ENCODE data around the gene CENPX. TPM values are rescaled to one million over a fixed set of nuclear protein-coding genes. Genes with fewer than 3 reads are reported as not detected.

Gene CENPX
- total and polyA plus RNA-seq, 7 donors = 78.4 to 273 (median 164) TPM

DNA sequence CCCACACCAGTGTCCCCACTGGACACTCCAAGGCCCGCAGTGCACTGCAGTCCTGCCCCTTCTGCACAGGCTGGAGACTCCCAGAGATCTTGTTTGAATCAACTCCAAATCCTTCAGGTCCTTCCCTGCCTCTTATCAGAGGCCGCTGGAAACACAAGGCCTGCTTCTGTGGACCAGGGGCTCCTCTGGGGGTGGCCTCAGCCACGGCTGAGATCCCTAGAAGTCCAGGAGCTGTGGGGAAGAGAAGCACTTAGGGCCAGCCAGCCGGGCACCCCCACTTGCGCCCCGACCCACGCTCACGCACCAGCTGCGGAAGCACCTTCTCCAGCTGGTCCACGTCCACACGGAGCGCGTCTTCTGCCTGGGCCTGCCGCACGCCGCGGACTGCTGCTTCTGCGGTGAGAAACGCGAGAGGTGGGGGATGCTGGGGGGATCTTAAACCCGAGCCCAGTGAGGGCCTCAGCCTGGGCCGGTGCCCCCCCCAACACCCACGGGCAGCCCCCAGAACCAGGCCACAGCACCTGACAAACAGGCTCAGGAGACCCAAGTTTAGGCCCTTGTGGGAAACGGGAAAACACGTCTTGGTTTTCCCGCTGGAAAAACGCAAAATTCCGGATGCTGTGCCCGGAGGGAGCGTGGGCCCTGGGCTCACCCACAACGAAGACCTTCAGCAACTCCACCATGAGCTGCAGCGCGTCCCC is 3.5 kb downstream of the CENPX start:
- intact Hi-C loops (cut with DNase I) = no loop called here
- WGBS, 2 donors = 91 to 92% methylated on average over 33 of the region's 33 CpGs

DNA sequence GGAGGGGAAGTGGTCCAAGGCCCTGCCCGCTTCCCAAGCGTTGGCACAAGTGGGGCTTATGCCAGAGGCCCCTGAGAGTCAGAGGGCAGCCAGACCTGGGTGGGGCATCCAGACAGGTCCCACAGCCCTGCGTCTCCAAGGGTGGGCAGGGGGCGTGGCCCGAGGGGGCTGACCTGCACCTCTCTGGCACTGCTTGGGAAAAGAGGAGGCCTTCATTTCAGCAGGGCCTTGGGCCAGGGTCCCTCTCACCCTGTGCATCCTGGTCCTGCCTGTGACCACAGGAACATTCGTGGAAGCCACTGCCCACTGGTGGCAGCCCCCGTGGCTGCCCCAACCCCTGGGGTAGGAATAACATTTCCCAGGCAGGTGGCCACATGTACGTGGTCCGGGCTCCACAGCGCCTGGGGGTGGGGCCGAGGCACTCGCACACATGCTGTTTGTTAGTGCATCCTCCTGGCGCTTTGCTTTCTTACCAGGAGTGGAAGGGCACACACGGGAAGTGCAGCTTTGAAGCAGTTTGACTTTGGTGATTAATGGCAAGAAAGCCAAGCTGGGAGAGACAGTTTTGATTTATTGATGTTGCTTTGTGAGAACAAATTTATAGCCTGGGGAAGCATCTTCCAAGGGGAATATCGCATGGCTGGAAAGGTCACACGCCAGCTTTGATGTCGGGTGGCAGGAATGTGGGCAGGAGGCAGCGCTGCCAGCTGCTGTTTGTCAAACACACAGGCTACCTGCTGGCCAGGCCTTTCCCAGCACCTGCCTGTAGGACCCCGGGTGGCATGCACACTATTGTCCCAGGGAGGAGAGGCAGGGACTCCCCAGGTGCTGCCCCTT is 4.3 kb downstream of the CENPX start:
- Histone ChIP-seq H3K4me1 (peaks cover 0 to 39% (median 32%) of the 10 kb centered on the region in 4 donors), H3K27ac (no peak overlapping the region), H3K4me3 (no peak overlapping the region), H3K27me3 (no peaks in the 10 kb centered on the region), H3K9me3 (no peaks in the 10 kb centered on the region), H3K36me3 (peaks cover 0 to 18% (median 0%) of the 10 kb centered on the region in 4 donors)
- intact Hi-C loops (cut with DNase I) = no loop called here
- WGBS, 2 donors = 69 to 82% methylated on average over 19 of the region's 19 CpGs
- TF ChIP-seq POLR2AphosphoS5 (IDR thresholded peaks at IDR 0.05) (no peak), EP300 (IDR thresholded peaks at IDR 0.05) (no peak), POLR2A (IDR thresholded peaks at IDR 0.05) (no peak)
- TF ChIP-seq, protein P1, sequence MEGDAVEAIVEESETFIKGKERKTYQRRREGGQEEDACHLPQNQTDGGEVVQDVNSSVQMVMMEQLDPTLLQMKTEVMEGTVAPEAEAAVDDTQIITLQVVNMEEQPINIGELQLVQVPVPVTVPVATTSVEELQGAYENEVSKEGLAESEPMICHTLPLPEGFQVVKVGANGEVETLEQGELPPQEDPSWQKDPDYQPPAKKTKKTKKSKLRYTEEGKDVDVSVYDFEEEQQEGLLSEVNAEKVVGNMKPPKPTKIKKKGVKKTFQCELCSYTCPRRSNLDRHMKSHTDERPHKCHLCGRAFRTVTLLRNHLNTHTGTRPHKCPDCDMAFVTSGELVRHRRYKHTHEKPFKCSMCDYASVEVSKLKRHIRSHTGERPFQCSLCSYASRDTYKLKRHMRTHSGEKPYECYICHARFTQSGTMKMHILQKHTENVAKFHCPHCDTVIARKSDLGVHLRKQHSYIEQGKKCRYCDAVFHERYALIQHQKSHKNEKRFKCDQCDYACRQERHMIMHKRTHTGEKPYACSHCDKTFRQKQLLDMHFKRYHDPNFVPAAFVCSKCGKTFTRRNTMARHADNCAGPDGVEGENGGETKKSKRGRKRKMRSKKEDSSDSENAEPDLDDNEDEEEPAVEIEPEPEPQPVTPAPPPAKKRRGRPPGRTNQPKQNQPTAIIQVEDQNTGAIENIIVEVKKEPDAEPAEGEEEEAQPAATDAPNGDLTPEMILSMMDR (IDR thresholded peaks at IDR 0.05) = no peak
- DNase-seq = no peak

More for the DNA sequence above, 3.5 kb downstream of the CENPX start:
- Histone ChIP-seq H3K9me3 (no peaks in the 10 kb centered on the region), H3K4me3 (no peak overlapping the region), H3K27me3 (no peaks in the 10 kb centered on the region), H3K36me3 (peaks cover 0 to 18% (median 0%) of the 10 kb centered on the region in 4 donors), H3K27ac (no peak overlapping the region), H3K4me1 (peaks cover 0 to 39% (median 31%) of the 10 kb centered on the region in 4 donors)
- DNase-seq = no peak
- TF ChIP-seq POLR2AphosphoS5 (IDR thresholded peaks at IDR 0.05) (no peak), POLR2A (IDR thresholded peaks at IDR 0.05) (no peak), EP300 (IDR thresholded peaks at IDR 0.05) (no peak)
- TF ChIP-seq, protein P1 (IDR thresholded peaks at IDR 0.05) = no peak

DNA sequence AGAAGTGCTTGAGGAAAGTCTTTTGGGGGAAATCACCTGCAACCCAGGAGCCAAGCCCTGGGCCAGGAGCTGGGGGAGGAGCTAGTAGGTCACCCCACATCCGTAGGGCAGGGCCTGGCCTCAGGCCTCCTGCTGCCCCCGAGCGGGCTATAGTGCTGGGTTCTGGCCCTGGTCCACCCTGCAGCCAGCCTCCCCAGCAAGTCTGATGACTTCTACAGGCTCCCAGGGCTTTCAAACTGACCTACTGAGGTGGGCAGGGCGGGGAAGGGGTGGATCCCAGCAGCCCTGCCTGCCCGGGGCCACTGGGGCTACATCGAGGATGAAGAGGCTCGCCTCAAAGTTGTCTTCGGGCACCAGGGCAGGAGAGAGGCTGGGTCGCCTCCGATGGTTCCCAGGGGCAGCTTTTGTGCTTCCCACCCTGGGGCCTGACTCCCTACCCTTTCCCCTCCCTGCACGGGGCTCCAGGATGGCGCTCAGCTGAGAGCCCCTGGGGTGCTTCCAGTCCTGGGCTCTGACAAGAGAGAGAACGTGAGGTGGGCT is 5.0 kb downstream of the CENPX start:
- intact Hi-C loops (cut with DNase I) = no loop called here
- H3K4me3 ChIP-seq = no peak overlapping the region
- no peak overlapping the region for H3K27ac ChIP-seq
- H3K27me3 ChIP-seq = no peaks in the 10 kb centered on the region
- WGBS, 2 donors = 74 to 81% methylated on average over 13 of the region's 13 CpGs
- TF ChIP-seq POLR2A (IDR thresholded peaks at IDR 0.05) = no peak
- no peak for TF ChIP-seq POLR2AphosphoS5 (IDR thresholded peaks at IDR 0.05)
- TF ChIP-seq EP300 (IDR thresholded peaks at IDR 0.05) = no peak
- TF ChIP-seq, protein P1 (IDR thresholded peaks at IDR 0.05) = no peak
- H3K4me1 ChIP-seq = peaks cover 3 to 46% (median 38%) of the 10 kb centered on the region in 4 donors
- peaks cover 0 to 18% (median 0%) of the 10 kb centered on the region in 4 donors for H3K36me3 ChIP-seq
- H3K9me3 ChIP-seq = no peaks in the 10 kb centered on the region
- DNase-seq = no peak

DNA sequence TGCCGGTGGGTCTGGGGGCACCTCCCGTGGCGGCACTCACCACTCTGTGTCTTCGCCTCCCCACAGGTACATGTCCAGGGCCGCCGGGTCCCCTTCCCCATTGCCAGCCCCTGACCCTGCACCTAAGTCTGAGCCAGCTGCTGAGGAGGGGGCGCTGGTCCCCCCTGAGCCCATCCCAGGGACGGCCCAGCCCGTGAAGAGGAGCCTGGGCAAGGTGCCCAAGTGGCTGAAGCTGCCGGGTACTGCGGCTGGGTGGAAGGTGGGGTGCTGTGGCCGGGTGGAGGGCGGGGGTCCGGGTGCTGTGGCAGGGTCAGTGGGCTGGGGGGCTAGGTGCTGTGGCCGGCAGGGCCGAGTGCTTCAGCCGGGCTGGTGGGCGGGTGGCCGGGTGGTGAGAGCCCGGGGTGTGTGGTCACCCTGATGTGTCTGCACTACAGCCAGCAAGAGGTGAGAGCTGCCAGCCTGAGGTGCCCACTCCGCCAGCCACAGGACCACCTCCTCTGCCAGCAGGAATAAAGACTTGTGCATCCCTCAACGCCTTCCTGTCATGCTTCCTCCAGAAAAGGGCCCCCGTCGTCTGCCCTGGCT is 5.7 kb downstream of the CENPX start:
- H3K27ac ChIP-seq = no peak overlapping the region
- no peaks in the 10 kb centered on the region for H3K9me3 ChIP-seq
- TF ChIP-seq POLR2A (IDR thresholded peaks at IDR 0.05) (no peak), POLR2AphosphoS5 (IDR thresholded peaks at IDR 0.05) (no peak), EP300 (IDR thresholded peaks at IDR 0.05) (no peak)
- TF ChIP-seq, protein P1 (IDR thresholded peaks at IDR 0.05) = no peak
- 88 to 90% methylated on average over 24 of the region's 24 CpGs for WGBS, 2 donors
- no peak for DNase-seq
- no peak overlapping the region for H3K4me3 ChIP-seq
- peaks cover 3 to 46% (median 39%) of the 10 kb centered on the region in 4 donors for H3K4me1 ChIP-seq
- H3K36me3 ChIP-seq = peaks cover 0 to 18% (median 0%) of the 10 kb centered on the region in 4 donors
- intact Hi-C loops (cut with DNase I) = no loop called here
- no peaks in the 10 kb centered on the region for H3K27me3 ChIP-seq
